Measurements from ENCODE around the gene RBCK1. TPM values are rescaled to one million over a fixed set of nuclear protein-coding genes. Genes with fewer than 3 reads are reported as not detected.
A peak's percentile ranks its signal among the peaks of the same experiment; 100 is the strongest.

RBCK1 gene
- total and polyA plus RNA-seq, 9 of the 15 experiments (the other 6 are each of a cell fraction or from before 2014, with no cell fraction given), result 5.9 to 59.3 (median 26.5) TPM

- TF ChIP-seq E2F6 (IDR thresholded peaks at IDR 0.05; ENCODE audit: borderline replicate concordance in 1 of 2, extremely low read depth in 1 of 2, insufficient read depth in 1 of 2, insufficient read length in 1 of 2, low read depth in 1 of 2, low read length in 1 of 2, poor library complexity in 1 of 2, severe bottlenecking in 1 of 2) (no peak), ZNF695 (CRISPR knock-in tag; IDR thresholded peaks at IDR 0.05) (no peak), HNRNPUL1 (IDR thresholded peaks at IDR 0.05; ENCODE audit: low read length) (no peak), LCOR (CRISPR knock-in tag; IDR thresholded peaks at IDR 0.05) (no peak), ZNF830 (CRISPR knock-in tag; IDR thresholded peaks at IDR 0.05) (no peak), NR4A1 (CRISPR knock-in tag; IDR thresholded peaks at IDR 0.05) (no peak), NR4A1 (tag; IDR thresholded peaks at IDR 0.05) (no peak), SMARCA5 (IDR thresholded peaks at IDR 0.05) (no peak), HMGXB4 (CRISPR knock-in tag; IDR thresholded peaks at IDR 0.05) (no peak), TAF7 (tag; IDR thresholded peaks at IDR 0.05) (no peak), GABPA (tag; conservative IDR thresholded peaks at IDR 0.05; ENCODE audit: low read depth) (no peak), CEBPZ (IDR thresholded peaks at IDR 0.05; ENCODE audit: borderline replicate concordance, low read depth, low read length) (no peak), ETS2 (tag; IDR thresholded peaks at IDR 0.05; ENCODE audit: borderline replicate concordance, poor library complexity, severe bottlenecking) (no peak), ZNF699 (CRISPR knock-in tag; IDR thresholded peaks at IDR 0.05; ENCODE audit: insufficient replicate concordance) (no peak), TAF9B (IDR thresholded peaks at IDR 0.05; ENCODE audit: partially characterized antibody) (peak; percentile 36), BCLAF1 (IDR thresholded peaks at IDR 0.05; ENCODE audit: borderline replicate concordance in 1 of 2, control insufficient read depth in 1 of 2, low read depth in 2 of 2, low read length in 1 of 2) (no peak), BMI1 (IDR thresholded peaks at IDR 0.05; ENCODE audit: low read length) (no peak), PYGO2 (tag; IDR thresholded peaks at IDR 0.05) (no peak), MAFK (IDR thresholded peaks at IDR 0.05; ENCODE audit: low read length) (peak; percentile 59; the same call in 1 of the 2 replicates), PCBP1 (IDR thresholded peaks at IDR 0.05; ENCODE audit: low read depth, low read length, poor library complexity, severe bottlenecking) (no peak)
These were observed 52.1 kb downstream of the RBCK1 start (continued) for GRCh38 chr20:460180-460579.
